Subcutaneous preadipocyte (primary cell): ENCODE results near the gene CDC27. TPM values are rescaled to one million over a fixed set of nuclear protein-coding genes. Genes with fewer than 3 reads are reported as not detected.

Source experiments
- total RNA-seq: library from RNA; depleted of rRNA; stranded (reverse); fragments of >200 nt; gene quantifications from 2 replicates; pipeline ENCODE4 v1.2.3, GENCODE V29; 2012

Gene CDC27
- total RNA-seq = 91.1 and 114 TPM in 2 replicates

GRCh38 chr17:47188876-47189731 lies at the start of gene CDC27:
TSS of gene CDC27 (minus strand) at chr17:47189295. CDS start at chr17:47189172, 123 bp downstream.

GRCh38 chr17:47208744-47209488 lies 19.8 kb upstream of the CDC27 start, which contains the start of gene MYL4:
TSS of gene MYL4 (plus strand) at chr17:47209348. CDS start at chr17:47209423, 75 bp downstream.

Other genes starting within 250 kb of the CDC27 start
- gene RPRML, start 210.0 kb downstream of the CDC27 start, total RNA-seq = not detected in 2 replicates
- gene MYL4, start 20.1 kb upstream of the CDC27 start, total RNA-seq = not detected in 2 replicates
- 104 and 115 TPM in 2 replicates for gene ITGB3, start 64.5 kb upstream of the CDC27 start, total RNA-seq
- 4.1 and 4.8 TPM in 2 replicates for gene EFCAB13, start 134.7 kb upstream of the CDC27 start, total RNA-seq